Omental fat pad (tissue), 4 donors: ENCODE results near the gene PTPN13. TPM values are rescaled to one million over a fixed set of nuclear protein-coding genes. Genes with fewer than 3 reads are reported as not detected.

ENCODE experiments used
- ATAC-seq: fragments of 150-250 bp; one replicate; pipeline ENCODE4 v1.9.1; 2016; ENCODE audit warnings: mild to moderate bottlenecking, moderate library complexity; ENCODE audit not compliant: low FRiP score
- DNase-seq: peaks from one replicate; pipeline ENCODE4 v3.0.0-alpha.2; 2019; ENCODE audit warnings: low spot score
- CTCF ChIP-seq, 3 donors: fragments of 450-650 bp; IDR thresholded peaks; one replicate each; pipeline ENCODE4 v1.5.1; 2016 to 2017; ENCODE audit warnings: antibody characterized with exemption in 3 of 3, mild to moderate bottlenecking in 3 of 3, moderate library complexity in 2 of 3
- total RNA-seq, 4 donors: library from RNA; depleted of rRNA; stranded (reverse); fragments of >200 nt; gene quantifications; one replicate each; pipeline ENCODE4 v1.1.0, GENCODE V29; 2016

PTPN13 gene
- total RNA-seq, 4 donors from 2014 or later, result 23.4 to 80.1 (median 26.2) TPM

- no peak for TF ChIP-seq CTCF (IDR thresholded peaks at IDR 0.05)
- DNase-seq (no peak), ATAC-seq (no peak)
Observed at GRCh38 chr4:86778175-86778574, 184.1 kb downstream of the PTPN13 start.

- no peak for TF ChIP-seq CTCF (IDR thresholded peaks at IDR 0.05)
- no peak for ATAC-seq
- no peak for DNase-seq
Observed at GRCh38 chr4:86788826-86789225, 194.7 kb downstream of the PTPN13 start.

GRCh38 chr4:86791126-86791525 is 197.0 kb downstream of the PTPN13 start:
- no peak for ATAC-seq
- TF ChIP-seq CTCF (IDR thresholded peaks at IDR 0.05), result no peak
- DNase-seq, result no peak

GRCh38 chr4:86809809-86810208 is 215.7 kb downstream of the PTPN13 start:
- no peak for TF ChIP-seq CTCF (IDR thresholded peaks at IDR 0.05)
- DNase-seq (no peak), ATAC-seq (no peak)

- no peak for DNase-seq
- no peak for TF ChIP-seq CTCF (IDR thresholded peaks at IDR 0.05)
- no peak for ATAC-seq
Observed at GRCh38 chr4:86810847-86811246, 216.7 kb downstream of the PTPN13 start.

GRCh38 chr4:86815653-86816052 is 221.5 kb downstream of the PTPN13 start:
- TF ChIP-seq CTCF (IDR thresholded peaks at IDR 0.05), result no peak
- ATAC-seq (no peak), DNase-seq (no peak)

- no peak for ATAC-seq
- no peak for DNase-seq
- TF ChIP-seq CTCF (IDR thresholded peaks at IDR 0.05), result no peak
Observed at GRCh38 chr4:86816501-86817273, 222.6 kb downstream of the PTPN13 start.
